GM18907 (cell line): ENCODE data around the gene MARCO.
"Not testable (repeated sequence)": the region's sequence is repeated elsewhere in the genome, so short reads cannot be mapped to it uniquely, and the experiment has no call there.

Experiments used
- ATAC-seq: cut with Tn5 transposase; IDR thresholded peaks from one replicate; pipeline ENCODE4 v1.9.1; 2021; ENCODE audit warnings: mild to moderate bottlenecking, moderate library complexity; ENCODE audit not compliant: unreplicated experiment

The MARCO gene

DNA sequence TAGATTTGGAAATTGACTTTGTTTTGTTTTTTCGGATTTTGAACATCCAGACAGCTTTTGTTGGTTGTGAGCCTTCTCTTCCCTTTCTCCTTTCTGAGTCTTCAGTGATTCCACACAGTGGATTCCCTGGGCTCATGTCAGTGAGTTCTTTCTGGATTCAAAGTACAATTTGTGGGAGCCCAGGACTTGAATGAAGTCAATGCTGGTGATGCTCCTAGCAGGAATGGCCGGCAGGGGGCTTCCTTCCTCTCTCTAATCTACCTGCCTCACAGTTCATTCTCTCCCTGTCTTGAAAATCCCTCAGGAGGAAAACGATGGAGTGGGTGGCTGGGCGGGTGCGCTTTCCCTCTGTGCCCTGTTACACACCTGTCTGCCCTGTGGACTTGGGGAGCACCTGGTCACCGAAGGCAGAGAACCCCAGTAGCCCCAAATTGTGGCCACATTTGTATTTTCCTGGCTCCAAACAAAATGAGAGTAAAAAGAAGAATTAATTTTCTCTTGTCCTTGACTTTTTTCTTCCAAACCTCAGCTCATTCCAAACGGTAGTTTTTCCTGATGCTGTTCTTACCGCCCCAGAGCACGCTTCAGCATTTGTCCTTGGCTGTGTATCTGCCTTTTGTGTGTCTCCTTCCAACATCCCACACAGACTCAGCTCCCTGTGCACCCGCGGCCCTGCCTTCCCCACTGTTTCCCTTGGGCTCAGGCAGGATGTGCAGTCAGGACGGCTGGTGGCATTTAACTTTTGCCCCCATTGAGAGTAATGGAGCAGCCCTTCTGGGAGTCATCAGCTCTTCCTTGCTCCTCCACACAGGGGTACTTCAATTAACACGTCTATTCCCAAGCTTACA, 86.6 kb downstream of the MARCO start:
- ATAC-seq = no peak

- ATAC-seq = no peak
These were observed 87.3 kb downstream of the MARCO start for GRCh38 chr2:119029297-119029696.

- not testable (repeated sequence) for ATAC-seq
These were observed 95.9 kb downstream of the MARCO start for GRCh38 chr2:119037922-119038321.

GRCh38 chr2:119040730-119041129, 98.7 kb downstream of the MARCO start:
- ATAC-seq = no peak
